Sciatic nerve (tissue), 2 donors: ENCODE data around the gene RASGEF1B. TPM values are rescaled to one million over a fixed set of nuclear protein-coding genes. Genes with fewer than 3 reads are reported as not detected.

Experiments used
- ATAC-seq: fragments of 200-7000 bp; cut with Tn5 transposase; one replicate; pipeline ENCODE4 v1.9.1; 2020; ENCODE audit warnings: mild to moderate bottlenecking, moderate library complexity
- DNase-seq: peaks from one replicate; pipeline ENCODE4 v3.0.0-alpha.2; 2020; ENCODE audit warnings: low spot score
- intact Hi-C: fragments of 100-400 bp; cut with DNase I; formaldehyde crosslinking; loops from one replicate; pipeline ENCODE4 v1.14.2; 2022
- total RNA-seq: library from RNA; stranded (reverse); fragmentation: NEBNext Ultra II Directional; extraction: Animal tissue kit (Norgen Biotek cat#: 25700); gene quantifications from one replicate; pipeline ENCODE4 v1.2.1, GENCODE V29; 2021
- donor health status: DM: no; HTN: no; CAD: no.
- donor health status: DM: no; HTN: no; CAD: no.

RASGEF1B gene
- total RNA-seq, 1 donor from 2014 or later, result 27.0 TPM

GRCh38 chr4:81447566-81448229 lies 24.0 kb downstream of the RASGEF1B start:
- ATAC-seq (no peak), DNase-seq (no peak)
- intact Hi-C loops, result no loop called here

- no peak for ATAC-seq
- no peak for DNase-seq
- intact Hi-C loops, result no loop called here
Measured at GRCh38 chr4:81446634-81447033, 25.1 kb downstream of the RASGEF1B start.

- ATAC-seq, result no peak
- intact Hi-C loops, result no loop called here
- DNase-seq, result no peak
Measured at GRCh38 chr4:81445196-81445595, 26.5 kb downstream of the RASGEF1B start.

DNA sequence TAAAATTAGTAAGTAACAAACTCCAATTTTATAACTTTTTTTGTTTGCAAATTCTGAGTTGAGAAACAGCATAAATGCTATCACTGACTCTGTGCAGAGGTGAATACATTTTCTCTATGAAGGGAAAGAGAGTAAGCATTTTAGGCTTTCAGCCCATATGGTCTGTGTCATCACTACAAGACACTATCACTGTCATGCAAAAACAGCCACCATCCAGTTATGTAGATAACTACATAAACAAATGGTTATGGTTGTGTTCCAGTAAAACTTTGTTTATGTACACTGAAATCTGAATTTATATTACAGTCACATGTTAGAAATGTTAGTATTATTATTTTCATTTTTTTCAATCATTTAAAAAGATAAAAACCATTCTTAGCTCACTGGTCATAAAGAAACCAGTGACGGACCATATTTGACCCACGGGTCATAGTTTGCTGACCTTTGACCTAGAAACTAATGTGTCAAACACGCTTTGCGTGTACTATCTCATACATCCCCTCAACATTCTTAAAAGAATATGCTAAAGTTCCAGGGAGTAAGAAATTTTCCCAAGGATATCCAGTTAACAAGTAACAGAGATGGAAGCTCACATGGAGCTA lies 29.1 kb downstream of the RASGEF1B start:
- DNase-seq (no peak), ATAC-seq (no peak)
- intact Hi-C loops, result no loop called here

DNA sequence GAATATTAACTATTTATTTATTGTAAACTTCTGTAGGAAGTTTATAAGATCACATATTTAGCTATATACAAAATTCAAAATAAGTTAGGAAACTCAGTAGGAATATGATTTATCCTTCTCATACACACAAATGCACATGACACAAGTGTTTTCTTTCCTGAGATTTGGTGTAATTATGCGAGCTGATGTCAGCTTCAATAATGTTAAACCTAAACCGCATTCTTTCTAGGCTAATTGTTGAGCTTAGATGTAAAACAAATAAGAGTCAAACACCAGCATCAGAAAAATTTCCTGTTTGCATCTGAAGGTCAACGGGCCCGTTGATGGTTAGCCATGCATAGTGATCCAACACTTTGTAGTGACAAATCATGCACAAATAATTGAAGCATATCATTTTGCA lies 30.8 kb downstream of the RASGEF1B start:
- ATAC-seq (no peak), DNase-seq (no peak)
- intact Hi-C loops, result no loop called here

DNA sequence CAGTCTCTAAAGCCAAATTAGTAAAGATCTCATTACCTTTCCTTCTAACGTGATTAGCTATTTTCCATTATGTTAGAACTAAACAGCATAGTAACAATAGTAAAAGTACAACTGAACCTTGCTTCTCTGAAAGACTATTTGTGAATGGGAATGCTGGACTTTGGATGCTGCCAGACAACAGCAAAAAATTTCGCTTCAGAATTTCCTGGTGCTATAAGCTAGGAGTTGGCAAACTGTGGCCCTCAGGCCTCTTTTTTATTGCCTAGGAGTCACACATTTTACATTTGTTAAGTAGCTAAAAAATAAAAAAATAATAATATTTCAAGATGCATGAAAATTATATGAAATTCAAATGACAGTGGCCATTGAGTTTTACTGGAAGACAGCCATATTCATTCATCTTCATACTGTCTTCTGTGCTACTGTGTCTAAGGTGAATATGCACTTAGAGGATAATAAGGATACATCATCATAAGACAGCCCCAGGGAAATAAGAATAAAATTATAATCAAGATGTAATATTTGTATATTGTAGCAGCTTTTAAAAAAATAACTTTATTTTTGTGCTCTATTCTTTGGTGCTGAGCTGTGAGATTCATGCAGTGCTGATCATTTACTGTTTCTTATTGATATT lies 34.6 kb downstream of the RASGEF1B start:
- DNase-seq, result no peak
- ATAC-seq, result no peak
- intact Hi-C loops, result no loop called here

DNA sequence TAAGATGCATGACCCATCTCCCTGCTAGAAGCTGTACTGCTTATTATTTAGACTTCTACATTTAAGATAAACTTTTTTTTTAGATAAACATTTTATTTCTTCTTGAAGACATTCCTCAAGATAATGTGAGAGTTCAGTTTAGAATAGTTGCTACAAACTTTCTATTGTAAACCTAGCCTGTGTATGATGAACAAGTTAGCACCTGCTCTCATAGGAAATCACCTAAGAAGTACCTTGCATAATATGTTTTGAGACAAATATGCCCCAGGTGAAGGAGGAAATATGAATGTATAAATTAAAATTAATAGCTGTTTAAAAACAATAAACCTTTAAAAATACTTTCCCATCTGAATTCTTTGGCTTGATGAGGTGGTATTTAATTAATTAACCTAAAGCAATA lies 35.6 kb downstream of the RASGEF1B start:
- no peak for DNase-seq
- intact Hi-C loops, result no loop called here
- no peak for ATAC-seq

- intact Hi-C loops, result no loop called here
- ATAC-seq, result no peak
- no peak for DNase-seq
Measured at GRCh38 chr4:81432825-81433224, 38.9 kb downstream of the RASGEF1B start.

DNA sequence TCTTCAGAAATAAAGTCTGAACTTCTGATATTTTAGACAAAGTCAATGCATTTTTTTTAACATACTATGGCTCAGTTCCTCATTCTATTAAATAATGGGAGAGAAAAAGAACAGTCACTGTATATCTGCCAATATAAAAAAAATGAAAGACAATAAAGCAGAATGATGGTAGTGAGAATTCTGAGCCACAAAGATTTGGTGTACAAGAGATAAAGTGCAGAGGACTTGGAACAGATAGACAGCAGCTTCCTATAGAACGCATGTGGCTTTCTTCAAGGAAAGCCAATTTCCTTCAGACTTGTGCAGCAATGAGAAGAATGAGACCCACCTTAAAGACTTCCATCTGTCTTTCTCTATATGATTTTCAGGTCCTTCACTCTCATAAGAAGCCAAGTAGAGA lies 39.7 kb downstream of the RASGEF1B start:
- no peak for ATAC-seq
- intact Hi-C loops, result no loop called here
- no peak for DNase-seq

DNA sequence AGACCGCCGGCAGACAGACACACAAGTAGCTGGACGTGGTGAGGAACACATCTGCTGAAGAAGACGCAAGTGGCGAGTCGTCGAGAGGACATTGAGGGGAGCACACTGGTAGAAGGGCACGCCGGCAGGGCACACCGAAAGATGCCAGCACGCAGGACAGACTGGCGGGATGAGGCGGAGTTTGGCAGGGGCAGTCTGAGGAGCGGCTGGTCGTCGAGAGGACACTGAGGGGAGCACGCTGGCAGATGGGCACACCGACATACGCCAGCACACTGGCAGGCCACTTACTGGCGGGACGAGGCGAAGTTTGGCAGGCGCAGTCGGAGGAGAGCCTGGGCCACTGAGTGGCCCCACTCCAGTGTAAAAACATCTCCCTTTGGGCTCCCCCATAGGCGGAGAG lies 42.1 kb downstream of the RASGEF1B start:
- DNase-seq (no peak), ATAC-seq (peak; percentile 19)
- intact Hi-C loops, result no loop called here

DNA sequence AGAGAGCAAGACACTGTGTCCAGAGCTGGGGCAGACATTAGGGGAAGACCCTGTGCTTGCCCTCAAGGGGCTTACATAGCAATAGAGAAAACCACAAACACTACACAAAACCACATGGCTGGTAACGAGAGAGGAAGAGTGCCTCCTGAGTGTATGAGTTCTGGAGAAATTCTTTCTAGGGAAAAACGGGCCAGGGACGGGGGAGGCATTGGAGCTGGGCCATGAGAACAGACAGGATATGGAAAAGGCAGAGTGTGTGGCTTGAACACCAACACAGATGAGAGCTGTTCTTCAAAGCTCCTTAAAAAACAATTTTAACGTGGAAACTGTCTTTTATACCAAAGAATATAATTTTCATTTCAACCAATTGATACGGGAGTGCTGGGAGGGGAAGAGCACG lies 42.7 kb downstream of the RASGEF1B start:
- no peak for ATAC-seq
- intact Hi-C loops, result no loop called here
- no peak for DNase-seq

GRCh38 chr4:81428002-81428401 lies 43.7 kb downstream of the RASGEF1B start:
- no peak for ATAC-seq

GRCh38 chr4:81427344-81427821 lies 44.3 kb downstream of the RASGEF1B start:
- no peak for DNase-seq
- intact Hi-C loops, result no loop called here
- peak; percentile 40 for ATAC-seq

More at GRCh38 chr4:81428002-81428401, 43.7 kb downstream of the RASGEF1B start:
- intact Hi-C loops, result no loop called here
- DNase-seq, result no peak

GRCh38 chr4:81426770-81427289 lies 44.9 kb downstream of the RASGEF1B start:
- DNase-seq (no peak), ATAC-seq (peak; percentile 70)
- intact Hi-C loops, result no loop called here

GRCh38 chr4:81424816-81425755 lies 46.6 kb downstream of the RASGEF1B start:
- no peak for ATAC-seq
- intact Hi-C loops, result no loop called here

GRCh38 chr4:81424336-81424735 lies 47.4 kb downstream of the RASGEF1B start:
- ATAC-seq, result no peak
- DNase-seq, result no peak
- intact Hi-C loops, result no loop called here

More at GRCh38 chr4:81424816-81425755, 46.6 kb downstream of the RASGEF1B start:
- no peak for DNase-seq

DNA sequence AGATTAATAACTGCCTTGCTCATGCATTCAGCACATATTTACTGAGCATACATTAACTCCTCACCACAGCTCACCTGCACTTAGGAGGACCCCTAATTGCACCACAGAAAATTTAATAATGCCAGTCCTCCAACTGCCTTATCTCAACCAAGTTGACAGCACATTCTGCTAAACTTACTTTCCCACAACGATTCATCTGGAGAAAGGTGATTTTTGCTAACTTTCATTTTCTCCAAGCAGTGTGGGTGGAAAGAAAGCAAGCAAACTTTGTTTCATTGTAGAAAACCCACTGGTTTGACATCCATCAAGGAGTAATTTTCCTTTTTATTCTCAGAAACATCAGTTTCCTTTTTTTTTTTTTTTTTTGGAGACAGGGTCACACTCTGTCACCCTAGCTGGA lies 49.1 kb downstream of the RASGEF1B start:
- ATAC-seq, result no peak

DNA sequence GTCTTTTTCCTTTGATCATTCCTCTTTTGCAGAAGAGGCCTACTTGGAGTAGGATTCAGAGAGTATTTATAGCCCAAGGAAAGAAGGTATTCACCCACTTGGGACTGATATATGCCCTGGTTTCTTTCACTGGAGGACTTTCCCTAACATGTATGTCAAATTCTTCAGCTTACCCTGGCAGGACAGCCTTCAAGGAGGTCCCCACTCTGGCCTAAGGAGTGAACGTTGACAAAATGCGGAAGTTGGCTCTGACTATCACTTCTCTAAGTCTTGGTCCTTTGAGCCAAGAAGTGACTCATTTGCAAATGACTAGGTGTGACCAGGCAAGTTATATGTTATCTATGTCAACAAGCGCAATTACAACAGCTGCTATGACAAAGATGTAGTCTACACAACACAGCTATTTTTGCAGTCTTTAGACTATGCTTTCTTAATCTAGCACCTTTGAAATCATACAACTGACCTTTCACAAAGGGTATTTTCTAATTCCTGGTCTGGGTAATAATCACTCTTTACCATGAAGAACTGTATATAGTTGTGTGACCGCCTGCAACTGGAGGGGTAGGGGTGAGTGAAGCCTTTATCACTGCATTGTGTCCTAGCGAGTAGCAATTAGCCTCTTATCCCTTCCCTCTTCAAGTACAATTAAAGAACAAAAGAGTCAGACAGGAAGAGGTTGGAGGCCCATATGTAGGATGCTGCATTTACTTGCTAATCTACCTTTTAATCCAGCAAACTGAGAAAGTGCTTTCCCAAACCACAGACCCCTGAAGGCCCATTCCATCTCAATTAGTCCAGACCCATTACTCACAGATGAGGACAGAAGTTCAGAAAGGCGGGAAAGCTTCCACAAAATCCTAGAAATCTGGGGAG lies 50.1 kb downstream of the RASGEF1B start:
- intact Hi-C loops, result no loop called here
- ATAC-seq, result peak; percentile 48
- no peak for DNase-seq

More for the DNA sequence above, 49.1 kb downstream of the RASGEF1B start:
- DNase-seq, result no peak
- intact Hi-C loops, result no loop called here
